PC-3 (cell line): Measurements from ENCODE around the gene ANGPTL7. TPM values are rescaled to one million over a fixed set of nuclear protein-coding genes. Genes with fewer than 3 reads are reported as not detected.

ENCODE experiments used
- ATAC-seq: fragments of 200-7000 bp; cut with Tn5 transposase; 2 replicates; pipeline ENCODE4 v1.9.1; 2020; ENCODE audit warnings: mild to moderate bottlenecking, moderate library complexity
- BruUV-seq: library from RNA; stranded (reverse); fragments of 400-500 nt; replicated peaks from 2 replicates; lab custom pipeline; 2021; lab: Mats Ljungman, UMichigan
- CTCF ChIA-PET: fragments of 300-600 bp; sonication (Branson Sonifier 250); formaldehyde crosslinking; loops from one replicate; lab custom pipeline; 2022; ENCODE audit warnings: antibody characterized with exemption; lab: Charles Lee
- POLR2A ChIA-PET: fragments of 300-600 bp; sonication (Branson Sonifier 250); formaldehyde crosslinking; loops from one replicate; lab custom pipeline; 2022; ENCODE audit warnings: antibody characterized with exemption; ENCODE audit not compliant: unreplicated experiment; lab: Charles Lee
- DNase-seq: peaks from one replicate; pipeline ENCODE4 v3.0.0-alpha.2; 2015
- H2AFZ ChIP-seq: fragments of 300-600 bp; sonication (generic); 2 replicates; pipeline ENCODE4 v1.6.0; 2016; ENCODE audit warnings: antibody characterized with exemption, low read length
- H3F3A ChIP-seq: fragments of 300-600 bp; sonication (generic); one replicate; pipeline ENCODE4 v1.6.0; 2017; ENCODE audit warnings: antibody characterized with exemption, low read length, control low read depth, mild to moderate bottlenecking; ENCODE audit not compliant: unreplicated experiment
- H3K27ac ChIP-seq: fragments of 300-600 bp; sonication (generic); 2 replicates; pipeline ENCODE4 v1.5.1; 2016; ENCODE audit warnings: mild to moderate bottlenecking, low read length
- H3K27me3 ChIP-seq: fragments of 300-600 bp; sonication (generic); 2 replicates; pipeline ENCODE4 v1.6.1; 2016; ENCODE audit warnings: low read length, mixed read lengths
- H3K36me3 ChIP-seq: fragments of 300-600 bp; sonication (generic); 2 replicates; pipeline ENCODE4 v1.6.1; 2016; ENCODE audit warnings: low read depth, mixed run types, low read length, mixed read lengths
- H3K4me1 ChIP-seq: fragments of 300-600 bp; sonication (generic); 2 replicates; pipeline ENCODE4 v1.5.1; 2016; ENCODE audit warnings: low read length; ENCODE audit not compliant: insufficient read depth
- H3K4me2 ChIP-seq: fragments of 300-600 bp; sonication (generic); 2 replicates; pipeline ENCODE4 v1.6.0; 2016; ENCODE audit warnings: low read length
- H3K4me3 ChIP-seq: fragments of 300-600 bp; sonication (generic); 2 replicates; pipeline ENCODE4 v1.5.1; 2016; ENCODE audit warnings: mild to moderate bottlenecking, low read length, mixed read lengths
- H3K79me2 ChIP-seq: fragments of 300-600 bp; sonication (generic); 2 replicates; pipeline ENCODE4 v1.6.1; 2017; ENCODE audit warnings: low read length, mixed read lengths
- H3K9ac ChIP-seq: fragments of 300-600 bp; sonication (generic); 2 replicates; pipeline ENCODE4 v1.6.0; 2016; ENCODE audit warnings: mild to moderate bottlenecking, low read length
- H3K9me2 ChIP-seq: fragments of 300-600 bp; sonication (generic); replicated peaks from 2 replicates; pipeline ENCODE4 v1.6.1; 2016; ENCODE audit warnings: mixed run types, low read length, mixed read lengths
- H3K9me3 ChIP-seq: fragments of 300-600 bp; sonication (generic); 2 replicates; pipeline ENCODE4 v1.6.1; 2016; ENCODE audit warnings: low read length, mixed read lengths
- H4K20me1 ChIP-seq: fragments of 300-600 bp; sonication (generic); 2 replicates; pipeline ENCODE4 v1.6.1; 2016; ENCODE audit warnings: low read length, mixed read lengths
- EZH2 ChIP-seq: fragments of 300-600 bp; sonication (generic); IDR thresholded peaks from one replicate; pipeline ENCODE4 v1.6.1; 2017; ENCODE audit warnings: antibody characterized with exemption, mild to moderate bottlenecking, low read length; ENCODE audit not compliant: unreplicated experiment
- EZH2phosphoT487 ChIP-seq: fragments of 300-600 bp; sonication (generic); IDR thresholded peaks from 2 replicates; pipeline ENCODE4 v1.6.1; 2018; ENCODE audit warnings: mild to moderate bottlenecking, antibody characterized with exemption, low read length, borderline replicate concordance
- intact Hi-C: fragments of 100-400 bp; cut with micrococcal nuclease; formaldehyde crosslinking; loops from 2 replicates; pipeline ENCODE4 v1.9.0; 2023
- total RNA-seq: library from RNA; depleted of rRNA; stranded (reverse); fragments of >200 nt; gene quantifications from 2 replicates; pipeline ENCODE4 v1.2.3, GENCODE V29; 2014
- TF ChIP-seq, protein P1 (sequence below): fragments of 300-600 bp; sonication (generic); conservative IDR thresholded peaks from 2 replicates; pipeline ENCODE4 v1.5.1; 2017; ENCODE audit warnings: antibody characterized with exemption, low read depth, mild to moderate bottlenecking, low read length

The ANGPTL7 gene
- total RNA-seq, 1 experiment from 2014 or later, result not detected

DNA sequence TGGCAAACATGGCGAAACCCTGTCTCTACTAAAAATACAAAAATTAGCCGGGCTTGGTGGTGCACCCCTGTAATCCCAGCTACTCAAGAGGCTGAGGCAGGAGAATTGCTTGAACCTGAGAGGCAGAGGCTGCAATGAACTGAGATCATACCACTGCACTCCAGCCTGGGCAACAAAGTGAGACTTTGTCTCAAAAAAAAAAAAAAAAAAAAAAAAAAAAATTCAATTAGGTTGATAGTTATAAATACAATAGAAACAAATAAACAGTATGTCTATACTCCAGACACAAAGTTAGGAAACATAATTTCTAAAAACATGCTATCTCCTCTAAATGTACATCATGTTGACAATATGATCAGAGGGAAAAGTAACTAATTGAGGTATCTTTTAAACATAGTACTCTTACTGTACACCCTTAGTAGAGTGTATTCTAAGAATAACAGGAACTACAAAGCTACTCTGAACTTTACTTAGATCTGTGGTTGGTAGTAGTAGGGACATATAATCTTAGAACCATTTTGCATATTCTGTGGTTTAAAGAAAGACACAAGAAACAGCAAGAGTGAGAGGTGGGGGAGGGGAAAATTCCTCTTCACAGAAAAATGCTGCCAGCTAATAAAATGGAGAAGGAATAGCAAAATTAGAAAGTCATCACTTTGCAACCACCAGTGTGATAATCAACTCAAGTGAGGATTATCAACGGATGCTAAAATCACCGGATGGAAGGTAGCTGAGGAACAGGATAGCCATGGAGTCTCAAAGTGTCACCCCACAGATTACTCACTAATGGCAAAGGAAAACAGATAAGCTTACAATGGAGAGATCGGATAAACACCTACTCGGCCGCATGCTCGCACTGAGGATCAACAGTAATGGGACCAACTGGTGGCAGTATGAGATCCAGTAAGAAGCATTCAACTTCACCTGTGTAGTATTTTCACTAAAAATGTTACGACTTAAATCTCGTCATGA, 38.2 kb downstream of the ANGPTL7 start:
- ChIA-PET CTCF (no interaction called here), POLR2A (no interaction called here)
- Histone ChIP-seq H3K4me1 (no peaks in the 10 kb centered on the region), H3K4me3 (no peak overlapping the region), H3K9me2 (no peaks in the 10 kb centered on the region), H3K4me2 (no peak overlapping the region), H3K9me3 (no peaks in the 10 kb centered on the region), H3K9ac (no peak overlapping the region), H3K36me3 (peaks cover 43% of the 10 kb centered on the region), H3F3A (no peaks in the 10 kb centered on the region), H3K27me3 (no peaks in the 10 kb centered on the region), H2AFZ (no peak overlapping the region), H4K20me1 (no peaks in the 10 kb centered on the region), H3K27ac (no peak overlapping the region), H3K79me2 (no peaks in the 10 kb centered on the region)
- BruUV-seq, result no TSS peak
- intact Hi-C loops, result no loop called here
- no peak for TF ChIP-seq EZH2phosphoT487
- no peak for ATAC-seq
- no peak for DNase-seq

DNA sequence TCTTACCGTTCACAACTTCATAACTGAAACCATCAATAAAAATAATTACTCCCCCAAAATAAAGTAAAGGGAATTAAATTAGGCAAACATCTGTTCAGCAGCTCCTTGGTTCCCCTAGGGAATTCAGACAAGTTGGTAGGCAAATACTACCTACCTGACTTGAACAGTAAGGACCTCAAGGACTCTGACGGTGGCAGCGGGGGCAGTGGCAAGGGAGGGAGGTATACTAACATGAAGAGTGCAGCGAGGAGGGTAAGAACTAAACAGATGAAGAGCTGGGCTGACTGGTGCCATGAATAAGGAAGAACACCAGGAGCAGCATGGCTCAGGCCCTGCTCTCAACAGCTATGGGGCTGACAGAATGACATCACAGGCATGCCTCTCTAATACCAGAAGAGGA, 40.0 kb downstream of the ANGPTL7 start:
- no peaks in the 10 kb centered on the region for H4K20me1 ChIP-seq
- peaks cover 52% of the 10 kb centered on the region for H3K36me3 ChIP-seq
- H3K27ac ChIP-seq, result no peak overlapping the region
- no peaks in the 10 kb centered on the region for H3K9me2 ChIP-seq
- no peaks in the 10 kb centered on the region for H3K79me2 ChIP-seq
- no peaks in the 10 kb centered on the region for H3K9me3 ChIP-seq
- ATAC-seq (no peak), DNase-seq (no peak)
- CTCF ChIA-PET, result no interaction called here
- no peaks in the 10 kb centered on the region for H3F3A ChIP-seq
- no peak overlapping the region for H3K9ac ChIP-seq
- H2AFZ ChIP-seq, result no peak overlapping the region
- TF ChIP-seq EZH2phosphoT487 (no peak), EZH2 (no peak)
- TF ChIP-seq, protein P1, sequence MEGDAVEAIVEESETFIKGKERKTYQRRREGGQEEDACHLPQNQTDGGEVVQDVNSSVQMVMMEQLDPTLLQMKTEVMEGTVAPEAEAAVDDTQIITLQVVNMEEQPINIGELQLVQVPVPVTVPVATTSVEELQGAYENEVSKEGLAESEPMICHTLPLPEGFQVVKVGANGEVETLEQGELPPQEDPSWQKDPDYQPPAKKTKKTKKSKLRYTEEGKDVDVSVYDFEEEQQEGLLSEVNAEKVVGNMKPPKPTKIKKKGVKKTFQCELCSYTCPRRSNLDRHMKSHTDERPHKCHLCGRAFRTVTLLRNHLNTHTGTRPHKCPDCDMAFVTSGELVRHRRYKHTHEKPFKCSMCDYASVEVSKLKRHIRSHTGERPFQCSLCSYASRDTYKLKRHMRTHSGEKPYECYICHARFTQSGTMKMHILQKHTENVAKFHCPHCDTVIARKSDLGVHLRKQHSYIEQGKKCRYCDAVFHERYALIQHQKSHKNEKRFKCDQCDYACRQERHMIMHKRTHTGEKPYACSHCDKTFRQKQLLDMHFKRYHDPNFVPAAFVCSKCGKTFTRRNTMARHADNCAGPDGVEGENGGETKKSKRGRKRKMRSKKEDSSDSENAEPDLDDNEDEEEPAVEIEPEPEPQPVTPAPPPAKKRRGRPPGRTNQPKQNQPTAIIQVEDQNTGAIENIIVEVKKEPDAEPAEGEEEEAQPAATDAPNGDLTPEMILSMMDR, result no peak
- no peaks in the 10 kb centered on the region for H3K4me1 ChIP-seq
- no TSS peak for BruUV-seq
- POLR2A ChIA-PET, result interaction anchor here (0.6 kb wide), 1 partner anchor 32 kb away, joined by 4 read pairs; no protein-coding TSS in a partner anchor
- no peaks in the 10 kb centered on the region for H3K27me3 ChIP-seq
- H3K4me2 ChIP-seq, result no peak overlapping the region
- H3K4me3 ChIP-seq, result no peak overlapping the region
- intact Hi-C loops, result no loop called here

- DNase-seq, result no peak
- Histone ChIP-seq H3K4me2 (no peak overlapping the region), H3K79me2 (no peaks in the 10 kb centered on the region), H3K36me3 (peaks cover 61% of the 10 kb centered on the region), H3F3A (no peaks in the 10 kb centered on the region), H3K27me3 (no peaks in the 10 kb centered on the region), H4K20me1 (no peaks in the 10 kb centered on the region), H3K4me3 (no peak overlapping the region), H3K9me2 (no peaks in the 10 kb centered on the region), H3K9ac (no peak overlapping the region), H3K9me3 (no peaks in the 10 kb centered on the region), H3K27ac (no peak overlapping the region), H2AFZ (no peak overlapping the region), H3K4me1 (peaks cover 9% of the 10 kb centered on the region)
- ChIA-PET CTCF (no interaction called here), POLR2A (no interaction called here)
- no peak for ATAC-seq
- no TSS peak for BruUV-seq
- TF ChIP-seq EZH2 (no peak), EZH2phosphoT487 (no peak)
- TF ChIP-seq, protein P1, result no peak
- intact Hi-C loops, result no loop called here
Observed at GRCh38 chr1:11233208-11233607, 44.1 kb downstream of the ANGPTL7 start.
